Hair follicle dermal papilla cell (primary cell): ENCODE results near the gene SLC35F2. TPM values are rescaled to one million over a fixed set of nuclear protein-coding genes. Genes with fewer than 3 reads are reported as not detected.

Source experiments
- total RNA-seq: library from RNA; depleted of rRNA; stranded (reverse); fragments of >200 nt; gene quantifications from 2 replicates; pipeline ENCODE4 v1.2.3, GENCODE V29; 2012

SLC35F2 gene
- 6.3 and 8.8 TPM in 2 replicates for total RNA-seq

GRCh38 chr11:107858217-107859070, at the start of gene SLC35F2:
TSS of gene SLC35F2 (minus strand) at chr11:107858787. CDS start at chr11:107858767, 20 bp downstream.

Other genes starting within 250 kb of the SLC35F2 start
- gene SLN, start 146.7 kb downstream of the SLC35F2 start, total RNA-seq, result not detected in 2 replicates
- gene RAB39A, start 69.7 kb upstream of the SLC35F2 start, total RNA-seq, result not detected in 2 replicates
- 39.6 and 43.2 TPM in 2 replicates for gene CUL5, start 150.1 kb upstream of the SLC35F2 start, total RNA-seq